ENCODE results near the gene RHOG.

RHOG gene

DNA sequence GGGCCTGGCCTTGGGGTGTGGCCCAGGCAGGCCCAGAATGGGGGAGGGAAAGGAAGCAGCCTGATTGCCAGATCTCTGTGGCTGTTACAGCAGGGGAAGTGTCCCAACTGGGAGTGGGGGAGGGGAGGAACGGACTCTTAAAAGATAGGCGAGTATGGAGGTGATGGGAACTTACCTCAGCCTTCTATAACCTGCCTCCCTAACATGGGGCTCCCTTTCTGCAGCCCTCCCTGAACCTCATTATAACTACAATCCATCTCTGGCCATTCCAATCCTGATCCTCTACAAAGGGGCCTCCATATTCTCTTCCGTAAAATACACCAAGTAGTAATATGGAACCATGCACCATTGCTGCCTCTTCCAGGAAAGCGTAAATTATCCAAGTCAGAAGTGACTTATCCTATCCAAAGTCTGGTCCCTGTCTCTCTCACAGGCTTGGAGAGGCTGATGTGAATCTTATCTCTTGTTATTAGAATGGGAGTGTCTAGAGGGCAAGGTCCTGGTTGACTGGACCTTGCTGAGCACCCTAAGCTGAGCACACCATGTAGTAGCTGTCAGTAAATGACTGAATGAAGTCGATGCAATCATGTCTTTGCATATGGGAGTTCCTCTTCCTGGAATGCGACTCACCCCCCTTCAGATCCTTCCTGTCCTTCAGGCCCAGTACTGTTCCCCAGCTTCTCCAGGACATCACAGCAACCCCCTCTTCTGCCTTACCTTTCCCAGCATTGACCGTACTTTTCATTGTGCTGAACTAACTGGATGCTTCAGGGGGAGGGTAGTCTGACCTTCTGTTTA is 5.9 kb downstream of the RHOG start:
- no peaks in the 10 kb centered on the region for H3K9me3 Mint-ChIP-seq
- intact Hi-C loops (cut with micrococcal nuclease) = no loop called here
- H3K36me3 Mint-ChIP-seq (ENCODE audit: low read depth) = peaks cover 95% of the 10 kb centered on the region
- peaks cover 100% of the 10 kb centered on the region for H3K4me1 Mint-ChIP-seq (ENCODE audit: low read depth)
- no peaks in the 10 kb centered on the region for H3K27me3 Mint-ChIP-seq
- H3K27ac Mint-ChIP-seq = peak overlapping the region; percentile 100
- peak overlapping the region; percentile 66 for H3K4me3 Mint-ChIP-seq

DNA sequence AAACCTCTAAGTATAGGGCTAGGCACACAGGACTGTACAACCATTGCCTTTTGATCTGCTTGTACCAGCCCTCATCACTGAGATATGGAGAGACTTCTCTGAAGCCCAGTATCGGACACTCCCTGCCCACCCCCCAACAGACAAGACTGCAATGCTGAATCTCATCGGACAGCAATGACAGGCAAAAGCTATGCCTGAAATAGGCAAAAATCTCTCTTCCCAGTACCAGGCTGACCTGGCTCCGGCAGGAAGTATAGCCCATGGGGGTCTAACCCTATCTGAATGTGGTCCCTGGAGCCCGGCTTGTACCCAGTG is 6.5 kb downstream of the RHOG start:
- H3K36me3 Mint-ChIP-seq (ENCODE audit: low read depth) = peaks cover 95% of the 10 kb centered on the region
- no peaks in the 10 kb centered on the region for H3K9me3 Mint-ChIP-seq
- H3K4me1 Mint-ChIP-seq (ENCODE audit: low read depth) = peaks cover 100% of the 10 kb centered on the region
- intact Hi-C loops (cut with micrococcal nuclease) = no loop called here
- H3K27ac Mint-ChIP-seq = peak overlapping the region; percentile 100
- peak overlapping the region; percentile 66 for H3K4me3 Mint-ChIP-seq
- no peaks in the 10 kb centered on the region for H3K27me3 Mint-ChIP-seq

DNA sequence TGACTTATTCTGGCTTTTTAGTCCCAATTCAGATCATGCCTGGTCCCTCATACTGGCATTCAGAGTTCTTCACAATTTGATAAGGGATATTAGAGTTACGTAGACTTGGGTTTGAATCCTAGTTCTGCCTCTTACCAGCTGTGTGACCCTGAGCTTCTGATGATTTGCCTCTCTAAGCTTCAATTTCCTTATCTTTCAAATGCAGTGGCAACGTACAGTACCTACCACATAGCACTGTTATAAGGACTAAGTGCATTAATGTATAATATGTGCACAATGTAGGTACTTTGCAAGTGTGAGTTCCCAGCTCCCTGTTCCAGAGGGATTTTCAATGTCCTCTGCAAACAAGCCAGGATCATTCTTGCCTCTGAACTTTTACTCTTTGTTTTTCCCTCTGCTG is 7.3 kb downstream of the RHOG start:
- no peaks in the 10 kb centered on the region for H3K27me3 Mint-ChIP-seq
- H3K4me3 Mint-ChIP-seq = no peak overlapping the region
- intact Hi-C loops (cut with micrococcal nuclease) = no loop called here
- H3K4me1 Mint-ChIP-seq (ENCODE audit: low read depth) = peaks cover 97% of the 10 kb centered on the region
- no peaks in the 10 kb centered on the region for H3K9me3 Mint-ChIP-seq
- peaks cover 93% of the 10 kb centered on the region for H3K36me3 Mint-ChIP-seq (ENCODE audit: low read depth)
- H3K27ac Mint-ChIP-seq = peak overlapping the region; percentile 100

DNA sequence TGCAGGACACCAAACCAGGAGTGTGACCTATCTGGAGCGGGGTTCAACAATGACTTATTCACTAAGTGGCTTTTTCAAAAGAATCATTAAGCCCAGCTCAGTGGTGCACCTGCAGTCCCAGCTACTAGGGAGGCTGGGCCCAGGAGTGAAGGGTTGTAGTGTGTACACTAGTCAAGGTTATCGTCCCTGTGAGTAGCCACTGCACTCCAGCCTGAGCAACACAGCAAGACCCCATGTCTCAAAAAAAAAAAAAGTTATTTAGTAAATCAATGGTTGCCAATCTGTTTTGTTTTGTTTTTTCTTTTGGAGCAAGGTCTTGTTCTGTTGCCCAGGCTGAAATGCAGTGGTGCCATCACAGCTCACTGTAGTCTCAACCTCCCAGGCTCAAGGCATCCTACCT is 7.9 kb downstream of the RHOG start:
- Mint-ChIP-seq H3K4me3 (no peak overlapping the region), H3K9me3 (no peaks in the 10 kb centered on the region), H3K4me1 (ENCODE audit: low read depth) (peaks cover 95% of the 10 kb centered on the region), H3K27me3 (no peaks in the 10 kb centered on the region), H3K27ac (peak overlapping the region; percentile 100), H3K36me3 (ENCODE audit: low read depth) (peaks cover 92% of the 10 kb centered on the region)
- intact Hi-C loops (cut with micrococcal nuclease) = no loop called here

DNA sequence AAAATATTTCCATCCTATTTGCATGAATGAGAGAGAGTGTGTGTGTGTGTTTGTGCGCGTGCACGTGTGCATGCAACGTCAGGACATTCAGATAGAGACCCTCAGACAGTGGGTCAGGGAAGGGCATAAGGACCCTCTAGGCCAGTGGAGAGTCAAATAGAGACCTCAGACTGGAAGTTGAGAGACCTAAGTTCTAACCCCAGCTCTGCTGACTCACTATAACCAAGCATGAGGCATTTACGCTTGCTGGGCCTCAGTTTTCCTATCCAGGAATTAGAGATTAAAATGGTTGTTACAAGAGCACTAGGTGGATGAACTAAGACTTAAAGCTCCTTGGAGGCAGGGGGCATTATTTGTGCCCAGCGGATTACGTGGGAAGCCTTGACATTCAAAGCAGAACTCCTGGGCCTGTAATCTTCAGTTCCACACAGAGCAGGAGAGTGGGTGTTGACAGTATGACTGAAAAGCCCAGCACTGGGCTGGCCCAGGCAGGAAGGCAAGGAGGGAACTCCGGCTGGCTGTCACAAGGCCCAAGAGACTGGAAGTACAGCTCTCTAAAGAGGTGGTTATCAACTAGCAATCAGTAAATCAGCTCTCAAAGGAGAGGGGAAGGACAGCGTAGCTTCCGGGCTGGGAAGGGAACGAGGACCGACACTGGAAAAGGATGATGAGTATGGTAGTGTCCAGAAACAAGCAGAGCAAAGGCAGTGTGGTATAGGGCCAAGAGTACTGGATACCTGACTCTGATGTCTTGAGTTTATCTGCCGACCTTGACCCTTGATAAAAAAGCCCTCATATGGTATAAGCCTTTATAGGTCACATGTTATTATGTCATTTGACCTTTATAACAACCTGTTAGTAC is 9.2 kb downstream of the RHOG start:
- H3K4me1 Mint-ChIP-seq (ENCODE audit: low read depth) = peaks cover 95% of the 10 kb centered on the region
- H3K36me3 Mint-ChIP-seq (ENCODE audit: low read depth) = peaks cover 96% of the 10 kb centered on the region
- no peaks in the 10 kb centered on the region for H3K9me3 Mint-ChIP-seq
- intact Hi-C loops (cut with micrococcal nuclease) = no loop called here
- no peaks in the 10 kb centered on the region for H3K27me3 Mint-ChIP-seq
- peak overlapping the region; percentile 100 for H3K27ac Mint-ChIP-seq
- peak overlapping the region; percentile 28 for H3K4me3 Mint-ChIP-seq

DNA sequence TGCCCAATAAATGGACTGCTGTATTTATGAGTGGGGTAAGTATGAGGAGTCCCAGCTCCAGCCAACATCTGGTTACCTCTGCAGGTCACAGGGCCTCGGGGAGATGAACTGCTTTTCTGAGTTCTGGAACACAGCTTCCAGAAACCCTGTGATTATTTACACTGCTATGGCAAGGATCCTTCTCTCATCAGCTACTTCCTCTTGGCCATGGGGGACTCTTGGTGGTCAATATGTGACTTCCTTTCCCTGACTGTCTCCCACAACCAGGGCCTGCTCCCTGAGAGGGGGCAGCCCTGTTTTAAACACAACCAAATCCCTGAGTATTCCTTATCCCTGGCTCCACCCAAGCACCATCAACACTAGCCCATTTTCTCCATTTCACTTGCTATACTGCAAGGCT is 10.0 kb downstream of the RHOG start:
- Mint-ChIP-seq H3K36me3 (ENCODE audit: low read depth) (peaks cover 96% of the 10 kb centered on the region), H3K4me1 (ENCODE audit: low read depth) (peaks cover 95% of the 10 kb centered on the region), H3K27me3 (no peaks in the 10 kb centered on the region), H3K9me3 (no peaks in the 10 kb centered on the region), H3K4me3 (peak overlapping the region; percentile 53), H3K27ac (peak overlapping the region; percentile 100)
- intact Hi-C loops (cut with micrococcal nuclease) = no loop called here

DNA sequence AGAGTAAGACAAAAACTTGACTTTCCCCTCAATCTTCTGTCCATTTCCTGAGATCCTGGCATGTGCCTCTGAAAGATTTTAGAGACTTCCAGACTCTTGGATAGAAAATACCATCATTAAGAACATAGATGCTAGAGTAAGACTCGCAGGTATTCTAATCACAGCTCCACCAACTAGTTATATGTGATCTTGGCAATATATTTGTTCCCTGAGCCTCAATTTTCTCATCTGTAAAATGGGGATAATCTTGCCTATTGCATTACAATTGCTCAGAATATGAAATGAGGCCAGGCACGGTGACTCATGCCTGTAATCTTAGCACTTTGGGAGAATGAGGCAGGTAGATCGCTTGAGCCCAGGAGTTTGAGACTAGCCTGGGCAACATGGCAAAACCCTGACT is 10.7 kb downstream of the RHOG start:
- intact Hi-C loops (cut with micrococcal nuclease) = no loop called here
- peaks cover 95% of the 10 kb centered on the region for H3K4me1 Mint-ChIP-seq (ENCODE audit: low read depth)
- H3K36me3 Mint-ChIP-seq (ENCODE audit: low read depth) = peaks cover 96% of the 10 kb centered on the region
- H3K27ac Mint-ChIP-seq = peak overlapping the region; percentile 100
- no peaks in the 10 kb centered on the region for H3K27me3 Mint-ChIP-seq
- no peak overlapping the region for H3K4me3 Mint-ChIP-seq
- H3K9me3 Mint-ChIP-seq = no peaks in the 10 kb centered on the region

DNA sequence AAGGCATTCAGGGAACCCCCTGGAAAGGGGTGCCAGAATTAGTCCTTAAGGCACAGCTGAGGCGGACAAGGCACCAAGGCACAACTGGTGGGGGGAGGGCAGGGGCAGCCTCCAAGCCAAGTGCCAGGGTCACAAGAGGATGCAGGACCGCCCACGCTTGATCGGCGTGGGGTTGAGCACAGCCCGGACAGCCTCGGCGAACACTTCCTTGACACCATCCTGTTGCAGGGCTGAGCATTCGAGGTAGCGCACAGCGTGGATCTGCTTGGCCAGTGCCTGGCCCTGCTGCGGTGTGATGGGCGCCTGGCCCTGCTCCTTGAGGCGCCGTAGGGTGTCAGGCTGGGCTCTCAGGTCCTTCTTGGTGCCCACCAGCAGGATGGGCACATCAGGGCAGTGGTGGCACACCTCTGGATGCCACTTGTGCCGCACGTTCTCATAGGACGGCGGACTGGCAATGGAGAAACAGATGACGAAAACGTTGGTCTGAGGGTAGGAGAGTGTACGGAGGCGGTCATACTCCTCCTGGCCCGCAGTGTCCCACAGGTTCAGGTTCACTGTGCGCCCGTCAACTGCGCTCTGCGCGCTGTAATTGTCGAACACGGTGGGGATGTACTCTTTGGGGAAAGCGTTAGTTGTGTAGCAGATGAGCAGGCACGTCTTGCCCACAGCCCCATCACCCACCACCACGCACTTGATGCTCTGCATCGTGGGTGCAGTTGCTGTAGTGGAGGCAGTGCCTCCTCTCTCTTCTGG is 13.1 kb downstream of the RHOG start:
- H3K27me3 Mint-ChIP-seq = no peaks in the 10 kb centered on the region
- H3K27ac Mint-ChIP-seq = no peak overlapping the region
- intact Hi-C loops (cut with micrococcal nuclease) = no loop called here
- no peak overlapping the region for H3K4me3 Mint-ChIP-seq
- H3K4me1 Mint-ChIP-seq (ENCODE audit: low read depth) = peaks cover 95% of the 10 kb centered on the region
- no peaks in the 10 kb centered on the region for H3K9me3 Mint-ChIP-seq
- H3K36me3 Mint-ChIP-seq (ENCODE audit: low read depth) = peaks cover 90% of the 10 kb centered on the region

DNA sequence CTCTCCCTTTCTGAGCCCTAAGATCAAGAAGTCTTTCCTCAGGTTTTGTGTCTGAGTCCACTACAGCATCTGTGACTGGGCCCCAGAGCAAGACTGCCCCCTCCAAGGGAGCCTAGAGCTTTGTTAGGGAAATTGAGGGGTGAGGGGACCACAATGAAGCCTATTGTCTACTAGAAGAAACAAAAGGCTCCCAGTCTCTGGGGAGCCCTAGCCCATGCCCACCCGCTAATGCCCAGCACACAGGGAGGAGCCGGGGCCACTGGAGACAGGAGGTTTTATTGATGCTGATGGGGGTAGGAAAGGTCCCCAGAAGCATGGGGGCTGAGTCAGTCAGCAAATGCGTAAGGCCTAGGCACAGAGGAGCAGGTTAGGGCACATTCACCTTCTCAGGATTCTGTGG is 14.0 kb downstream of the RHOG start:
- peaks cover 82% of the 10 kb centered on the region for H3K36me3 Mint-ChIP-seq (ENCODE audit: low read depth)

DNA sequence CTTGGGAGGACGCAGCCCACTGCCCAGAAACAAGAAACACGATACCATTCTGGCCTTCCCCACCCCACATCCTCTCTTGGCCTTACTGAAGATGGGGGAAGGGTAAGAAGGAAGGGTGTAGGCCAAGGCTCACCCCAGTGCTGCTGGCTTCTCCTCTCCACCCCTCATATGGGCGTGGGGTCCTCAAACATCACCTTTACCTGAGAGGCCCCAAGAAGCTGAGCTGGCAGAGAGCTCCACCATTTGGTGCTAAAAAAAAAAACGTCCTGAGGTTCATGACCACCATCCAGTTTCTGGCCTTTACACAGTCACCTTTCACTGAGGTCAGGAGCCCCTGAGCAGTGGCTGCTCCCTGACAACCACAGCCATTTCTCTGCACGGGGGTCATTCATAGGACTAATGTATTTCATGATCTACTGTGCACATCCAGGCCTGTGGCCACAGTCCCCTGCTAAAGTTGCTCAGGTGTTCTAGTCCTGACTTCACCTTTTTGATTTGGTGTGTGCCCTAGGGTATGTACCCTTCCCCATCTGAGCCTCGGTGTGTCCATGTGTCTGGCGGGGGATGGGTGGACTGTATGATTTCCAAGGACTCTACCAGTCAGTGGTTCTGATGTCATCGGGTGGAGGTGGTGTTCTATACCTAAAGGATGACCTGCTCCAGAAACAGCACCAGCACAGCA is 15.1 kb downstream of the RHOG start:
- Mint-ChIP-seq H3K9me3 (no peaks in the 10 kb centered on the region), H3K27ac (peak overlapping the region; percentile 77), H3K27me3 (no peaks in the 10 kb centered on the region), H3K4me3 (no peak overlapping the region), H3K36me3 (ENCODE audit: low read depth) (peaks cover 71% of the 10 kb centered on the region), H3K4me1 (ENCODE audit: low read depth) (peaks cover 75% of the 10 kb centered on the region)
- intact Hi-C loops (cut with micrococcal nuclease) = loop anchor here (2.0 kb wide), 1 partner anchor 15 kb away; the partner anchor contains the start of gene RHOG

More for the DNA sequence above, 14.0 kb downstream of the RHOG start:
- H3K4me3 Mint-ChIP-seq = no peak overlapping the region
- no peaks in the 10 kb centered on the region for H3K27me3 Mint-ChIP-seq
- peaks cover 86% of the 10 kb centered on the region for H3K4me1 Mint-ChIP-seq (ENCODE audit: low read depth)
- peak overlapping the region; percentile 19 for H3K27ac Mint-ChIP-seq
- no peaks in the 10 kb centered on the region for H3K9me3 Mint-ChIP-seq
- intact Hi-C loops (cut with micrococcal nuclease) = no loop called here

DNA sequence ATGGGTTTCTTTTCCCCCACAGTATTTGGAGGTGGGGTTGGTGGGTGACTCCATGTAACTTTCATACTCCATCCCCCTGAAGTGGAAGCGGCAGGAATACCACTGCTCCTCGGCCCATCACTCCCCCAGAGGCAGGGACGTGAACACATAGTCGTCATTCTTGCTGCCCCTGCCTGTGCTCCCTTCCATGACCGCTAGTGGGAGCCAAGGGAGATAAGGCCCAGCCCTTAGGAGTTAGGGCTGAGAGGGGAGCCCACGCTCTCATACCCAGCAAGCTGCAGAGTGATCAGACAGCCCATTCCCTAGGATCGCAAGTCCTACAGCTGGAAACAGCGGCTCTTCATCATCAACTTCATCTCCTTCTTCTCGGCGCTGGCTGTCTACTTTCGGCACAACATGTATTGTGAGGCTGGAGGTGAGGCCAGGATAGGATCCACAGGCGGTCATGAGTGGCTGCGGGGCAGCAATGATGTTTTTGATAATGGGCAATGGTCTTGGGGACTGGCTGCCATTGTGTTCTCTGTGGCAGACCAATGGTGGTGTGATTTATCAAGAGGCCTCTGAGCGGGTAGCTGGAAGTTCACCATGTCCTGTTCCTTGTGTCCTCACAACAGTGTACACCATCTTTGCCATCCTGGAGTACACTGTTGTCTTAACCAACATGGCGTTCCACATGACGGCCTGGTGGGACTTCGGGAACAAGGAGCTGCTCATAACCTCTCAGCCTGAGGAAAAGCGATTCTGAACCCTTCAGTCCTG is 15.9 kb downstream of the RHOG start:
- Mint-ChIP-seq H3K27ac (peak overlapping the region; percentile 77), H3K27me3 (no peaks in the 10 kb centered on the region), H3K36me3 (ENCODE audit: low read depth) (peaks cover 64% of the 10 kb centered on the region), H3K4me3 (no peak overlapping the region), H3K9me3 (no peaks in the 10 kb centered on the region), H3K4me1 (ENCODE audit: low read depth) (peaks cover 70% of the 10 kb centered on the region)
- intact Hi-C loops (cut with micrococcal nuclease) = loop anchor here (2.0 kb wide), 1 partner anchor 16 kb away; the partner anchor contains the start of gene RHOG

DNA sequence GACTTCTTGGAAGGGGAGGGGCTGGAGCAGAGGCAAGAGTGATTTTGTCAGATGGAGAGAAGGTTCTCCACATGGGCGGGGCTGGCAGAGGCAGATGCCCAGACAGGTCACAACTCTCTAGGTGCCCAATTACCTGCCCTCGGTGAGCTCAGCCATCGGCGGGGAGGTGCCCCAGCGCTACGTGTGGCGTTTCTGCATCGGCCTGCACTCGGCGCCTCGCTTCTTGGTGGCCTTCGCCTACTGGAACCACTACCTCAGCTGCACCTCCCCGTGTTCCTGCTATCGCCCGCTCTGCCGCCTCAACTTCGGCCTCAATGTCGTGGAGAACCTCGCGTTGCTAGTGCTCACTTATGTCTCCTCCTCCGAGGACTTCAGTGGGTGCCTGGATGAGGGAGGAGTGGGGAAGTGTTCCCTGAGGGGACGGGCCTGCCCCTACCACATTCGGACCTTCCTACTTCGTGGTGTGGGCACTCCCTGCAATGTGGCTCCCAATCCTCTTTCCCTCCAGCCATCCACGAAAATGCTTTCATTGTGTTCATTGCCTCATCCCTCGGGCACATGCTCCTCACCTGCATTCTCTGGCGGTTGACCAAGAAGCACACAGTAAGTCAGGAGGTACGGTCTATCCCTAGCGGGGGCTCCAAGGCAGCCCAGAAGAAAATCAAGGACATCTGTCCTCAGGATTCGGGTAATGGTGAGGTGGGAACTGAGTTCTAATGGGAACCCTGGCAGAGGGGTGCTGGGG is 16.8 kb downstream of the RHOG start:
- peaks cover 54% of the 10 kb centered on the region for H3K36me3 Mint-ChIP-seq (ENCODE audit: low read depth)
- no peaks in the 10 kb centered on the region for H3K27me3 Mint-ChIP-seq
- H3K4me1 Mint-ChIP-seq (ENCODE audit: low read depth) = peaks cover 66% of the 10 kb centered on the region
- intact Hi-C loops (cut with micrococcal nuclease) = loop anchor here (2.0 kb wide), 1 partner anchor 17 kb away; the partner anchor contains the start of gene RHOG
- H3K27ac Mint-ChIP-seq = peak overlapping the region; percentile 77
- no peak overlapping the region for H3K4me3 Mint-ChIP-seq
- no peaks in the 10 kb centered on the region for H3K9me3 Mint-ChIP-seq

All from dendritic cell treated with granulocyte-macrophage colony-stimulating factor and Interleukin-4, amounts not matched to agents 40 ng/mL and 50 ng/mL, for 4 days (primary cell).